Measurements from ENCODE around the gene AGO3.

AGO3 gene

DNA sequence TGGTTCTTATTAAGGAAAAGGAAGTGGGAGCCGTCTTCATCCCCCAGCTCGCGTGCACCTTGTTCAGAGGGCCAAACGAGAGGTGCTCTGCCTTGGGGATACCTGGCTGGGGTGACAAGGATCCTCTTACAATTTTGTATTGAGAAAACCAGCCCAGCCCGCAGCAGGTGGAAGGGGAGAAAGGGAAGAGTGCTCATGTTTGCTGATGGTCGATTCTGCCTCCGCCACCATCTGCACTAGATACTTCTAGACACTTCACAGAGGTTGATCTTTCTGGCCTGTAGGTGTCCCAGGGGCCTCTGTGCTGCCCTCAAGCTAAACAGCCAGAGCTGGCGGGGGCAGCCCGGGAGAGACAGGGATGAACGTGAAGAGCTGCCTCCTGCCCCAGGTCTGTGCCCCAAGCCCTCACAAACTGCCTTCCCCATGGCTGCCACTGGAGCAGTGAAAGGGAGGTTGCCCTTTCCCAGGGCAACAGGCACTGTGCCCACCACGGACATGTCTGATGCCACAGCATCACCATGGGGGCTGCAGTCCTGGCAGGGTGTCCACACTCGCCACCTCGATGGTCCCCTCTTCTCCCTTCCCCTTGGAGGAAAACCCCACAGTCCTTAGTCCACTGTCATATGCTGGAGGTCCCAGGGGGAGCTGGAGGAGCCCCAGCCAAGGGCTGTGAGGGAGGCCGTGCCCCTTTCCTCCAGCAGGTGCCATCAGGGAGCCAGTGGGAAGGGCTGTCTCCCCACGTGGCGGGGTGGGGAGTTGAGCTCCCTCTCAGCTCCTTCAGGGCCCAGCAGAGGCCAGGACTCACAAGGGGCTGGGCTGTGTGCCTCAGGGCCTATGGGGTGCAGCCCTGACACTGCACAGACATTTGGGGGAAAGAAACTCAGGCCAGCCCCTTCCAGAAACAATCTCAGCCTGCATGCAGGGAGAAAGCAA, 165.9 kb downstream of the AGO3 start:
- no peak for DNase-seq (ENCODE audit: low spot score)

DNA sequence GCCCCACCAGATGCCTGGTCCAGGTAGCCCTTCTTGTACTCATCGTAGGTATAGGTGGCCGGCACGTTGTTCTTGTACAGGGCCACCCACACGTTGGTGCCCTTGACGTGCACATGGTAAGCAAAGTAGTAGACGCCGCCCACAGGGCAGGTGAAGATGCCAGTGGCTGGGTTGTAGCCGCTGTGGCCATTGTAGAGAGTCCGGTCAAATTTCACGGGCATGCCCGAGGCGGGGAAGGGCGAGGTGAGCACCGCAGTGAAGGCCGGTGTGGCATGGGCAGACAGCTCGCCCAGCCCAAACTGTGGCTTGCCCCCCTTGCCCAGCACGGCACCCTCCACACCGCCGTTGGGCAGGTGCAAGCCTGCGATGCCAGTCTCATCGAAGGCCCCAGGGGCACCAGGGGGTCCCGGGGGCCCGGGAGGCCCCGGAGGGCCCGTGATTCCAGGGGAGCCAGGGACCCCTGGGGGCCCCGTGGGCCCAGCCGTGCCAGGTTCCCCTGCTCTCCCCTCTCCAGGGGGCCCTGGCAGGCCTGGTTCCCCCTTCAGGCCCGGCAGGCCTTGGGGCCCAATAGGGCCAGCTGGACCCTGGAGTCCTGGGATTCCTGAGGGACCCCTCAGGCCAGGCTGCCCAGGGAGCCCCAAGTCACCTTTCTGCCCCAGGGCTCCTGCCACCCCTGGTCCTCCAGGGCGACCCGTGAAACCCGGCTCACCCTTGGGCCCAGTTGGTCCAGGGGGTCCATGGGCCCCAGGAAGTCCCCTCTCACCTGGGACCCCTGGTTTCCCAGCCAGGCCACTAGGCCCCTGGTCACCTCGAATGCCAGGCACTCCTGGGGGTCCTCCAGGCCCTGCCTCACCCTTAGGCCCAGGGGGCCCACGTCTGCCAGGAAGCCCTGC, 167.0 kb downstream of the AGO3 start:
- no peak for DNase-seq (ENCODE audit: low spot score)

- no peak for DNase-seq (ENCODE audit: low spot score)
Measured at GRCh38 chr1:36098650-36099365, 167.9 kb downstream of the AGO3 start.

GRCh38 chr1:36099681-36100341, 168.9 kb downstream of the AGO3 start:
- DNase-seq (ENCODE audit: low spot score), result peak; percentile 56

GRCh38 chr1:36100376-36100775, 169.5 kb downstream of the AGO3 start:
- DNase-seq (ENCODE audit: low spot score), result no peak

- DNase-seq (ENCODE audit: low spot score), result no peak
Measured at GRCh38 chr1:36101546-36101945, 170.6 kb downstream of the AGO3 start.

DNA sequence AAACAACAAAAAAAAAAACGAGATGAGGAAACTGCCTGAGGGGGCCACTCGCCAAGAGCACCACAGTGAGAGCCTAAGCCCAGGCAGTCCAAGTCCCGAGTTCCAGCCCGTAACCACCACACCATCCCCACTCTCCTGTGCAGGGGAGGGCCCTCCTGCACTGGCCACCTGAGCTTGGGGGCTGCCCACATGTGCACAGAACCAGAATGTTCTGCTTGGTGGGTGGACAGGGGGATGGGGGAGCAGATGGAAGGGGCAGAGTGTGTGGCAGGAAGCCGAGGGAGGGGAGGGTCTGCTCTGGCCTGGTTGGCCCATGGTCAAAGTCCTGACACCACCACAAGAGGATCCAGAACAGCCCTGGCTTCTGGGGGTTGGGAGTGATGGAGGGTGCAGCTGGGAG, 175.4 kb downstream of the AGO3 start:
- DNase-seq (ENCODE audit: low spot score), result no peak

DNA sequence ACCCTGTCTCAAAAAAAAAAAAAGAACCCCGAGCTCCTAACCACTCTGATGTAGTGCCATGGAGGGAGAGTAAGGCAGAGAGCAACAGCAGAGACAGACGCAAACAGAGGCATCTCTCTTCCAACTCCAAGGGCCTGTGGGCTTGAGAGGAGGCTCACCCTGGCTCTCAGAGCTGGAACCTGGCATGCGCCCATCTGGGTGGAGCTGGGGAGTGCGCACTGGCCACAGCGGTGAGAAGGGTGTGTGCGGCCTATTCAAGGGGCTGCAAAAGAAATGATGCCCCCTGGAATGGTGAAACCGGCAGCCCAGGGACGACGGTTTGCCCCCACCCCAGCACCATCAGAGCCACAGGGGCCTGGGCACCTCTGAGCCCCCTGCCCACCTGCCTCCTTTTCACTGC, 176.5 kb downstream of the AGO3 start:
- DNase-seq (ENCODE audit: low spot score), result no peak

- DNase-seq (ENCODE audit: low spot score), result no peak
Measured at GRCh38 chr1:36108314-36108713, 177.4 kb downstream of the AGO3 start.

DNA sequence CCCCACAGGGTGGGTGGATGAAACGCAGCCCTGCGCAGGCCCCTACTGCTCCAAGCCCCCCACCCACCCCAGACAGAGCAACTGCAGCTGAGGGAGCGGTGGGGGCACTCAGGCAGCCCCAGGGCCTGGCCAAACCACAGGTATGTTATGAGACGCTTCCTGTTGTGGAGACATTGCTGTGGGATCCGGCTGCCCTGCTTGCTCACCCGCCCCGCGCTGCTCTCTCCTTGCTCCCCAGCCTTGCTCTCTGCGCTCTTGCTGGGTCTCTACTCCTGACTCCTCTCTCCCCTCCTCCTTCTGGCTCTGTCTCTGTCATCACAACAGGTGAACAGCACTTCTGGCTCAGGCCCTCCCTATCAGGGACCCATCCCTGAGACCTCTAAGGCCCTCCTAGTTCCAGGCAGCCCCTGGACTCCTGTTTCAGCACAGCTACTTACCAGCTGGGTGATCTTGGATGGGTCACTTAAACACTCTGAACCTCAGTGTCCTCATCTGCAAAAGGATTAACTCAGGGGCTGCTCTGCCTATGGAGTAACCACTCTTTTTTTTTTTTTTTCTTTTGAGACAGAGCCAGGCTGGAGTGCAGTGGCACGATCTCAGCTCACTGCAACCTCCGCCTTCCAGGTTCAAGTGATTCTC, 178.3 kb downstream of the AGO3 start:
- no peak for DNase-seq (ENCODE audit: low spot score)

- DNase-seq (ENCODE audit: low spot score), result no peak
Measured at GRCh38 chr1:36111151-36111550, 180.2 kb downstream of the AGO3 start.

DNA sequence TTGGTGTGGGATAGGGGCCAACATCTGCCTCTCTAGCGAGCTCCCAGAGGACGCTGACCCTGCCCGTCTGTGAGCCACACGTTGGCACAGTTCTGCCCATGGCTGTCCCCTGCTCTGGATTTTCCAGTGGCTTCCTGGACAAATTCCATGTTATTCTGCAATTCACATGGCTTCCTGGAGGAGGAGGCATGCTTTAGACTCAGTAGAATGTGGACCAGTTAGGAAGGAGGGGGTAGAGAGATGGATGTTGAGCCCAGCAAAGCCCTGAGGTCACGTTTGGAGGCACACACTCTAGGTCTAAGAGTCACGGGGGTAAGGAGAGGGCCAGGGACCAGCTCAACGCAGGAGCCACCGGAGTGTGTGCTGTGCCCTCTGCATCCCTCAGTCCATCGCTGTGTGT, 181.9 kb downstream of the AGO3 start:
- no peak for DNase-seq (ENCODE audit: low spot score)

GRCh38 chr1:36114371-36114770, 183.5 kb downstream of the AGO3 start:
- DNase-seq (ENCODE audit: low spot score), result no peak

GRCh38 chr1:36115200-36115669, 184.3 kb downstream of the AGO3 start:
- no peak for DNase-seq (ENCODE audit: low spot score)

- no peak for DNase-seq (ENCODE audit: low spot score)
Measured at GRCh38 chr1:36115931-36116330, 185.0 kb downstream of the AGO3 start.

DNA sequence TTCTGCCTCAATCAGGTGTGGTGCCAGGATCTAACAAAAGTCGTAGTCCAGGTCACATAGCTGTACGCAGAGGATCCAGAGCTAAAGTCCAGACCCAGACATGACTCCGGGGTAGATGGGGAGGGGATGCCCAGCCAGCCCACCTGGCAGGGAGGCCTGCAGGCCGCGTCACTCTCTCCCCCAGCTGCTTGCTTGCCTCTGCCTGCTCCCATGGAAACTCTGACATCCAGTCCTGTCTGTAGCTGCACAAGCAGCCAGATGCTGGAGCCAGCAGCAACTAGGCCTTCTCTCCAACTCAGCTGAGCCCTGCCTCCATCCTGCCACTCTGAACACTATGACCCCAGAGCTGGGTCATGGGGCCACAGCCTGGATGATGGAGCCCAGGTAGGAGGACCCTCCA, 186.0 kb downstream of the AGO3 start:
- no peak for DNase-seq (ENCODE audit: low spot score)

DNA sequence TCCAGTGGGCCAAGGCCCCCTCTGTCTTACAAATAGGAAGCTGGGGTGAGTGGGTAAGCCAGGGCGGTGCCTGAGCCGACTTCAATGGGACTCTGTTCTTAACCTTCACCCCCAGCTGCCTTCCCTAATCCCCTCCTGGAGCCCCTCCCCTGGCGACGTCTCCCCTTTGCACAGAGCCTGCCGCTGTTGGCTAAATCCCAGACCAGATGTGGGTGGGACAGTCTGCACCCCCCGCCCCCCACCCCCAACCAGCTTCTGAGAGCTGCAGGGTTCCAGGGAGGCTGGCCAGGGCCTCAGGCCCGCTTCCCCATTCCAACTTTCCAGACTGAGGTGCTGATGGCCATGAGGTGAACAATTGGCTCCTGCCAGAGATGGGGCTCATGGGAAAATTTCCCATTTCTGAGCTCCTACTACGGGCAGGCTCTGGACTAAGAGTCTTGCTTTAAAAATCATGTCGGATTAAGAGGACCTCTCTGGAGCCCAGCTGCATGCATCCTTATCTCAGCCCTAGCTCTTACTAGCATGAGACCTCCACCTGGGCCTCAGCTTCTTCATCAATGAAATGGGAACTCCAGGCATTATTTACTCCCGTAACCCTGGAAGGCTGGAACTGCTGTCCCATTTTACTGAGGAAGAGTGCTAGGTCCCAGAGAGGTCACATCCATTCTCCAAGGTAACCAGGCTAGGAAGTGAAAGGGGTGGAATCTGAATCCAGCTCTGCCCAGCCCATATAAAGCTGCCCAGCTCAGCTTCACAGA, 187.7 kb downstream of the AGO3 start:
- no peak for DNase-seq (ENCODE audit: low spot score)

GRCh38 chr1:36119456-36119855, 188.6 kb downstream of the AGO3 start:
- no peak for DNase-seq (ENCODE audit: low spot score)
